PFSK-1 (cell line): ENCODE data around the gene OR52E1.

Experiments
- POLR2AphosphoS5 ChIP-seq: IDR thresholded peaks from 2 replicates; pipeline ENCODE4 v1.6.1; 2012; ENCODE audit warnings: low read depth, mild to moderate bottlenecking, control low read depth, low read length, moderate library complexity
- REST ChIP-seq, 2 experiments: IDR thresholded peaks; 2 replicates each; pipeline versions ENCODE4 v1.6.1 to v1.8.0; 2011 to 2012; ENCODE audit warnings: low read depth in 2 of 2, low read length in 2 of 2, control low read depth in 1 of 2, inconsistent platforms in 1 of 2, mild to moderate bottlenecking in 1 of 2, moderate library complexity in 1 of 2; ENCODE audit not compliant: insufficient read depth in 1 of 2
- TAF1 ChIP-seq: IDR thresholded peaks from 2 replicates; pipeline ENCODE4 v1.6.1; 2012; ENCODE audit warnings: low read length, control low read depth, borderline replicate concordance; ENCODE audit not compliant: insufficient read depth

- no peak for TF ChIP-seq POLR2AphosphoS5
- TF ChIP-seq TAF1 = no peak
- no peak for TF ChIP-seq REST (IDR thresholded peaks at IDR 0.05; ENCODE audit: insufficient read depth in 1 of 2, low read depth in 2 of 2, low read length in 2 of 2)
Measured at GRCh38 chr11:5069272-5069671, at the start of gene OR52E1.
